T-cell (primary cell): ENCODE data around the gene RRP7A. TPM values are rescaled to one million over a fixed set of nuclear protein-coding genes. Genes with fewer than 3 reads are reported as not detected.
"Not testable (repeated sequence)": the region's sequence is repeated elsewhere in the genome, so short reads cannot be mapped to it uniquely, and the experiment has no call there.

Experiments used
- ATAC-seq, 4 experiments: fragments of 200-7000 bp in 3 of 4; fragments of 150-1000 bp in 1 of 4; cut with Tn5 transposase; replicated peaks in 1 of 4; 1 replicate in 3 of 4; 2 replicates in 1 of 4; pipeline ENCODE4 v1.10.0; 2021; ENCODE audit warnings: moderate library complexity in 3 of 4, mild to moderate bottlenecking in 2 of 4, moderate number of reproducible peaks in 1 of 4
- CTCF ChIA-PET, 2 donors: fragments of 300-600 bp; sonication (Branson Sonifier 250); formaldehyde crosslinking; loops; one replicate each; lab custom pipeline; 2022; ENCODE audit warnings: antibody characterized with exemption in 2 of 2; lab: Charles Lee
- POLR2A ChIA-PET, 2 donors: fragments of 300-600 bp; sonication (Branson Sonifier 250); formaldehyde crosslinking; loops; one replicate each; lab custom pipeline; 2022; ENCODE audit warnings: antibody characterized with exemption in 2 of 2; lab: Charles Lee
- DNase-seq, 35 experiments: peaks; one replicate each; pipeline versions ENCODE4 v3.0.0 to v3.0.0-alpha.2; 2013 to 2023
- H3K27ac ChIP-seq: one replicate; pipeline ENCODE4 v1.5.1; 2013; ENCODE audit warnings: low read length
- H3K27me3 ChIP-seq, 2 experiments: replicated peaks in 1 of 2; 1 replicate in 1 of 2; 2 replicates in 1 of 2; pipeline versions ENCODE4 v1.6.1 to v1.7.0; 2013; ENCODE audit warnings: low read length in 1 of 2, mixed read lengths in 1 of 2; ENCODE audit not compliant: control insufficient read depth in 2 of 2, insufficient read depth in 2 of 2; ENCODE audit errors: extremely low read depth in 1 of 2
- H3K36me3 ChIP-seq, 2 donors: 1 replicate in 1 of 2; 2 replicates in 1 of 2; pipeline versions ENCODE4 v1.6.1 to v1.7.0; 2013; ENCODE audit warnings: low read length in 1 of 2; ENCODE audit not compliant: control insufficient read depth in 2 of 2, insufficient read depth in 1 of 2; ENCODE audit errors: extremely low read depth in 1 of 2
- H3K4me1 ChIP-seq, 2 experiments: 1 replicate in 1 of 2; 2 replicates in 1 of 2; pipeline versions ENCODE4 v1.6.1 to v1.7.0; 2013; ENCODE audit warnings: low read length in 2 of 2, mixed read lengths in 1 of 2; ENCODE audit not compliant: insufficient read depth in 2 of 2, control insufficient read depth in 1 of 2; ENCODE audit errors: extremely low read depth in 1 of 2
- H3K4me3 ChIP-seq, 2 donors: 1 replicate in 1 of 2; 2 replicates in 1 of 2; pipeline versions ENCODE4 v1.5.1 to v1.7.0; 2013; ENCODE audit warnings: mild to moderate bottlenecking in 2 of 2, low read length in 1 of 2, moderate library complexity in 1 of 2; ENCODE audit not compliant: control insufficient read depth in 1 of 2; ENCODE audit errors: extremely low read depth in 1 of 2
- H3K9me3 ChIP-seq: 2 replicates; pipeline ENCODE4 v1.7.0; 2013
- H3K27ac Mint-ChIP-seq, 2 donors: one replicate each; pipeline ENCODE4 v1.8.0; 2020 to 2021; ENCODE audit warnings: mild to moderate bottlenecking in 2 of 2, mixed read lengths in 2 of 2
- H3K27me3 Mint-ChIP-seq, 2 donors: one replicate each; pipeline ENCODE4 v1.8.0; 2021 to 2022; ENCODE audit warnings: mixed read lengths in 2 of 2
- H3K36me3 Mint-ChIP-seq: one replicate; pipeline ENCODE4 v1.8.0; 2021; ENCODE audit warnings: mixed read lengths
- H3K4me1 Mint-ChIP-seq, 3 donors: one replicate each; pipeline ENCODE4 v1.8.0; 2020 to 2022; ENCODE audit warnings: mixed read lengths in 3 of 3, mild to moderate bottlenecking in 1 of 3
- H3K4me3 Mint-ChIP-seq, 3 donors: one replicate each; pipeline ENCODE4 v1.8.0; 2020 to 2022; ENCODE audit warnings: mild to moderate bottlenecking in 3 of 3, mixed read lengths in 3 of 3, moderate library complexity in 3 of 3
- H3K9me3 Mint-ChIP-seq, 3 donors: one replicate each; pipeline ENCODE4 v1.8.0; 2020 to 2022; ENCODE audit warnings: mixed read lengths in 3 of 3
- WGBS: methylation state at CpG from one replicate; pipeline ENCODE4 v1.1.5; 2013; ENCODE audit warnings: missing lambda C conversion rate; ENCODE audit not compliant: insufficient coverage; 5-methylcytosine and 5-hydroxymethylcytosine counted together
- total RNA-seq, 35 experiments: library from RNA in 6 of 35; stranded (reverse) in 6 of 35; fragments of 120-200 nt in 1 of 35; gene quantifications; one replicate each; pipeline versions ENCODE4 v1.2.1 to v1.2.4 and lab custom pipeline; 2013 to 2026

The RRP7A gene
- total RNA-seq, 5 donors from 2014 or later (not counting 1 experiment from before 2014, with no cell fraction given): 51.2 to 84.9 (median 54.4) TPM

- Mint-ChIP-seq H3K36me3 (no peaks in the 10 kb centered on the region), H3K4me3 (no peak overlapping the region), H3K9me3 (no peaks in the 10 kb centered on the region), H3K4me1 (peaks cover 0 to 3% (median 3%) of the 10 kb centered on the region in 3 donors), H3K27ac (no peak overlapping the region), H3K27me3 (no peaks in the 10 kb centered on the region)
- Histone ChIP-seq H3K4me3 (no peak overlapping the region), H3K27ac (no peak overlapping the region), H3K9me3 (no peaks in the 10 kb centered on the region), H3K4me1 (no peaks in the 10 kb centered on the region), H3K36me3 (no peaks in the 10 kb centered on the region), H3K27me3 (peaks cover 0 to 5% of the 10 kb centered on the region in 2 experiments)
- POLR2A ChIA-PET: interaction anchor here in 1 of 2 donors (0.5 kb wide), 1 partner anchor 242 kb away, joined by 11 read pairs; no protein-coding TSS in a partner anchor
- ATAC-seq: no peak
- DNase-seq: no peak
- CTCF ChIA-PET: no interaction called here
- WGBS: 70% methylated on average over 2 of the region's 6 CpGs
Measured at GRCh38 chr22:42493393-42493792, 26.2 kb downstream of the RRP7A start.

- H3K27me3 Mint-ChIP-seq: peaks cover 0 to under 1% of the 10 kb centered on the region in 2 donors
Measured at GRCh38 chr22:42492323-42492690, 27.3 kb downstream of the RRP7A start.

DNA sequence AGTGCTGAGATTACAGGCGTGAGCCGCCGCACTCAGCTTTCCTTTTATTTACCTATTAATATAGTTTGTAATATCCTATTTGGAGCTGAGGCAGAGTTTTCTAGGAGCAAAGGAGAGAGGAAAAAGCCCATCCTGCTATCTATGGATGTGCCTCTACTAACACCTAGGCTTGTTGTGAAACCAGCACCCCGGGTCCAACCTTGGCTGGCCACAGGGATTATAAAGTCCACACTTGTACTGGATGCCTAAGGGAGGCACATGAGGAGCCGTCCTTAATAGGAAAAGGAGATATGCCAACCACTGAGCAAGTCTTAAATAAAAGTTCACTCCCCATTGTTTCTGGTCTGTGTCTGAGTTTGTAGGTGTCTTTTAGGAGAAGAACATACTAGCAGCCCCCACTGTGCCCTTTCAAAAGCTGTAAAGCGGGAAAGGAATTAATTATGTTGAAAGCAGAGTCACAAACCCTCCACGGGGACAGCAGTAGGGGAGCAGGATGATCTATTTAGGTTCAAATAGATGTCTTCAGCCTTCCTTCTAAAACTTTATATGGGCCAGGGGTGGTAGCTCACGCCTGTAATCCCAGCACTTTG, 29.3 kb downstream of the RRP7A start:
- no peak overlapping the region for H3K4me3 Mint-ChIP-seq
- peaks cover 0 to 2% of the 10 kb centered on the region in 2 donors for H3K27me3 Mint-ChIP-seq
- H3K4me3 ChIP-seq: no peak overlapping the region
- H3K36me3 ChIP-seq: no peaks in the 10 kb centered on the region
- H3K9me3 ChIP-seq: no peaks in the 10 kb centered on the region
- no peak for ATAC-seq
- H3K27me3 ChIP-seq: peaks cover 0 to 5% of the 10 kb centered on the region in 2 experiments
- H3K4me1 ChIP-seq: no peaks in the 10 kb centered on the region
- POLR2A ChIA-PET: no interaction called here
- CTCF ChIA-PET: no interaction called here
- 80% methylated on average over 2 of the region's 8 CpGs for WGBS
- H3K4me1 Mint-ChIP-seq: no peaks in the 10 kb centered on the region
- no peak overlapping the region for H3K27ac Mint-ChIP-seq
- no peak for DNase-seq
- no peaks in the 10 kb centered on the region for H3K36me3 Mint-ChIP-seq
- no peak overlapping the region for H3K27ac ChIP-seq
- no peaks in the 10 kb centered on the region for H3K9me3 Mint-ChIP-seq

More at GRCh38 chr22:42492323-42492690, 27.3 kb downstream of the RRP7A start:
- 92% methylated on average over 18 of the region's 18 CpGs for WGBS
- CTCF ChIA-PET: no interaction called here
- Mint-ChIP-seq H3K4me3 (no peak overlapping the region), H3K9me3 (no peaks in the 10 kb centered on the region), H3K36me3 (no peaks in the 10 kb centered on the region), H3K27ac (no peak overlapping the region), H3K4me1 (no peaks in the 10 kb centered on the region)
- Histone ChIP-seq H3K4me3 (no peak overlapping the region), H3K27ac (no peak overlapping the region), H3K27me3 (peaks cover 0 to 5% of the 10 kb centered on the region in 2 experiments), H3K9me3 (no peaks in the 10 kb centered on the region), H3K4me1 (no peaks in the 10 kb centered on the region), H3K36me3 (no peaks in the 10 kb centered on the region)
- POLR2A ChIA-PET: no interaction called here
- ATAC-seq: no peak
- no peak for DNase-seq

DNA sequence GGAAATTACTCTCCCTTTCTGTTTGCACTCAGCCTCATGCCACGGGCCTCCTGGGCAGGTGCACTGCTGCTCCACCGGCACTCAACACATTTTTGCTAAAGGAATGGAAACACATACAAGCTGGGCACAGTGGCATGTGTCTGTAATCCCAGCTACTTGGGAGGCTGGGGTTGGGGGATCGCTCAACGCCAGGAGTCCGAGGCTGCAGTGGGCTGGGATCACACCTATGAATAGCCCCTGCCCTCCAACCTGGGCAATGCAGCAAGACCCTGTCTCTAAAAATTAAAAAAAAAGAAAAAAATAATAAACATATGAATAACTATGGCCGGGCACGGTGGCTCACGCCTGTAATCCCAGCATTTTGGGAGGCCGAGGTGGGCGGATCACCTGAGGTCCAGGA, 30.6 kb downstream of the RRP7A start:
- CTCF ChIA-PET: no interaction called here
- peaks cover 0 to 15% of the 10 kb centered on the region in 2 experiments for H3K27me3 ChIP-seq

GRCh38 chr22:42484506-42484905, 35.1 kb downstream of the RRP7A start:
- H3K27me3 Mint-ChIP-seq: peaks cover 5 to 11% of the 10 kb centered on the region in 2 donors
- DNase-seq: no peak
- Histone ChIP-seq H3K27me3 (peaks cover 0 to 22% of the 10 kb centered on the region in 2 experiments), H3K4me3 (no peak overlapping the region), H3K4me1 (no peaks in the 10 kb centered on the region), H3K36me3 (no peaks in the 10 kb centered on the region), H3K9me3 (no peaks in the 10 kb centered on the region), H3K27ac (no peak overlapping the region)
- H3K36me3 Mint-ChIP-seq: no peaks in the 10 kb centered on the region
- 77% methylated on average over 6 of the region's 6 CpGs for WGBS
- no peak overlapping the region for H3K27ac Mint-ChIP-seq
- ChIA-PET POLR2A (no interaction called here), CTCF (interaction anchor here in 1 of 2 donors (0.7 kb wide), 1 partner anchor 512 kb away, joined by 6 read pairs; no protein-coding TSS in a partner anchor)
- no peak for ATAC-seq
- H3K9me3 Mint-ChIP-seq: no peaks in the 10 kb centered on the region
- H3K4me1 Mint-ChIP-seq: peaks cover 0 to 2% (median 0%) of the 10 kb centered on the region in 3 donors
- no peak overlapping the region for H3K4me3 Mint-ChIP-seq

More for the DNA sequence above, 30.6 kb downstream of the RRP7A start:
- Histone ChIP-seq H3K27ac (no peak overlapping the region), H3K4me1 (no peaks in the 10 kb centered on the region), H3K4me3 (no peak overlapping the region), H3K36me3 (no peaks in the 10 kb centered on the region), H3K9me3 (no peaks in the 10 kb centered on the region)
- no peak overlapping the region for H3K27ac Mint-ChIP-seq
- no peaks in the 10 kb centered on the region for H3K36me3 Mint-ChIP-seq
- no peaks in the 10 kb centered on the region for H3K9me3 Mint-ChIP-seq
- no peaks in the 10 kb centered on the region for H3K4me1 Mint-ChIP-seq
- POLR2A ChIA-PET: no interaction called here
- WGBS: 80% methylated on average over 3 of the region's 10 CpGs
- no peak overlapping the region for H3K4me3 Mint-ChIP-seq
- no peak for ATAC-seq
- DNase-seq: no peak
- H3K27me3 Mint-ChIP-seq: peaks cover 0 to 5% of the 10 kb centered on the region in 2 donors

GRCh38 chr22:42483610-42484223, 35.9 kb downstream of the RRP7A start:
- DNase-seq, H3K4me1 Mint-ChIP-seq, H3K27ac ChIP-seq, H3K36me3 ChIP-seq, H3K9me3 Mint-ChIP-seq, H3K4me3 Mint-ChIP-seq, H3K4me1 ChIP-seq, H3K27ac Mint-ChIP-seq, H3K4me3 ChIP-seq, ATAC-seq, CTCF ChIA-PET, H3K36me3 Mint-ChIP-seq, H3K9me3 ChIP-seq, POLR2A ChIA-PET: not testable (repeated sequence)
- no CpG with 5 or more reads among the region's 13 CpGs for WGBS
- peaks cover 0 to 22% of the 10 kb centered on the region in 2 experiments for H3K27me3 ChIP-seq
- peaks cover 5 to 11% of the 10 kb centered on the region in 2 donors for H3K27me3 Mint-ChIP-seq
